ENCODE results near the gene ARMC9.

The ARMC9 gene

GRCh38 chr2:231181860-231182512 is 16.4 kb upstream of the ARMC9 start:
- Histone ChIP-seq H4K20me1 (ENCODE audit: insufficient read depth) (no peaks in the 10 kb centered on the region), H2AFZ (ENCODE audit: low read depth) (no peak overlapping the region), H3K79me2 (ENCODE audit: insufficient read depth, low read depth) (no peaks in the 10 kb centered on the region), H3K4me2 (no peak overlapping the region), H3K27me3 (ENCODE audit: insufficient read depth, low read depth) (no peaks in the 10 kb centered on the region), H3K4me1 (ENCODE audit: low read depth, poor library complexity, severe bottlenecking) (no peaks in the 10 kb centered on the region), H3K9ac (no peak overlapping the region), H3K27ac (no peak overlapping the region), H3K4me3 (IDR thresholded peaks at IDR 0.05; ENCODE audit: insufficient read depth, low read depth, low read length) (no peak overlapping the region), H3K36me3 (ENCODE audit: insufficient read depth) (no peaks in the 10 kb centered on the region)
- TF ChIP-seq, protein P1, sequence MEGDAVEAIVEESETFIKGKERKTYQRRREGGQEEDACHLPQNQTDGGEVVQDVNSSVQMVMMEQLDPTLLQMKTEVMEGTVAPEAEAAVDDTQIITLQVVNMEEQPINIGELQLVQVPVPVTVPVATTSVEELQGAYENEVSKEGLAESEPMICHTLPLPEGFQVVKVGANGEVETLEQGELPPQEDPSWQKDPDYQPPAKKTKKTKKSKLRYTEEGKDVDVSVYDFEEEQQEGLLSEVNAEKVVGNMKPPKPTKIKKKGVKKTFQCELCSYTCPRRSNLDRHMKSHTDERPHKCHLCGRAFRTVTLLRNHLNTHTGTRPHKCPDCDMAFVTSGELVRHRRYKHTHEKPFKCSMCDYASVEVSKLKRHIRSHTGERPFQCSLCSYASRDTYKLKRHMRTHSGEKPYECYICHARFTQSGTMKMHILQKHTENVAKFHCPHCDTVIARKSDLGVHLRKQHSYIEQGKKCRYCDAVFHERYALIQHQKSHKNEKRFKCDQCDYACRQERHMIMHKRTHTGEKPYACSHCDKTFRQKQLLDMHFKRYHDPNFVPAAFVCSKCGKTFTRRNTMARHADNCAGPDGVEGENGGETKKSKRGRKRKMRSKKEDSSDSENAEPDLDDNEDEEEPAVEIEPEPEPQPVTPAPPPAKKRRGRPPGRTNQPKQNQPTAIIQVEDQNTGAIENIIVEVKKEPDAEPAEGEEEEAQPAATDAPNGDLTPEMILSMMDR (conservative IDR thresholded peaks at IDR 0.05; ENCODE audit: low read depth, low read length), result no peak

DNA sequence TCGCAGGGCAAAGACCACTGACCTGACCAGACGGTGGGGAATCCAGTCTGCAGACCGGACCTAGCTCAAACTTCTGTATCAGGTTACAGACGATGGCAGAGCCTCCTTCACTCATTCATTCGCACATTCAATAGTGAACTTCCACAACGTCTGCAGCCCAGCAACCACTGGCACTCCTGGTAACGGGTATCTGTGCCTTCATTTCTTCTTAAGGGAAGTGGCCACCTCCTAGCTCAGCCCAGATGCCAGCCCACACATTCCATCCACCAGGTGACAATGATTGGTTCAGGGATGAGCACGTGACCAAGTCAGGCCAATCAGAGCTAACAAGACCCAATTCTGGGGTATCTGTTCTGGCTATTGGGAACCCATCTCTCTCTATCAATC is 15.9 kb upstream of the ARMC9 start:
- TF ChIP-seq, protein P1 (conservative IDR thresholded peaks at IDR 0.05; ENCODE audit: low read depth, low read length), result no peak
- Histone ChIP-seq H3K9ac (no peak overlapping the region), H3K4me1 (ENCODE audit: low read depth, poor library complexity, severe bottlenecking) (no peaks in the 10 kb centered on the region), H3K4me2 (no peak overlapping the region), H3K79me2 (ENCODE audit: insufficient read depth, low read depth) (no peaks in the 10 kb centered on the region), H3K36me3 (ENCODE audit: insufficient read depth) (no peaks in the 10 kb centered on the region), H2AFZ (ENCODE audit: low read depth) (no peak overlapping the region), H4K20me1 (ENCODE audit: insufficient read depth) (no peaks in the 10 kb centered on the region), H3K27ac (no peak overlapping the region), H3K27me3 (ENCODE audit: insufficient read depth, low read depth) (no peaks in the 10 kb centered on the region), H3K4me3 (IDR thresholded peaks at IDR 0.05; ENCODE audit: insufficient read depth, low read depth, low read length) (no peak overlapping the region)

DNA sequence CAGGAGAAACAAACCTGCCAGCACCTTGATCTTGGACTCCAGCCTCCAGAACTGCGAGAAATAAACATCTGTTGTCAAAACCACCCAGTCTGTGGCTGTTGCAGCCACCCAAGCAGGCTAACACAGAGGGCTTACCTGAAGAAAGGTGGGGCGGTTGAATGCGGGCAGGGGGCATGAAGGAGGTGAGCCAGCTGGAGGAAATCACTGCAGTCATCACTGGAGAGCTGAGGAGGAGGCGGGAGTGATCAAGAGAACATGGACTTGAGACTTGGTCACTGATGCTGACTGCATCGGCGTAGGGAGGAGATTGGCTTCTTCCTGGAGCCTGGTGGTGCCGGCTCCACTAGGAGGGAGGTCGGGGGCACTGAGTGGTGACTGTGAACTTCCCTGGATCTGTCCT is 14.6 kb upstream of the ARMC9 start:
- Histone ChIP-seq H3K36me3 (ENCODE audit: insufficient read depth) (no peaks in the 10 kb centered on the region), H3K27me3 (ENCODE audit: insufficient read depth, low read depth) (no peaks in the 10 kb centered on the region), H3K27ac (no peak overlapping the region), H3K4me1 (ENCODE audit: low read depth, poor library complexity, severe bottlenecking) (no peaks in the 10 kb centered on the region), H3K4me2 (no peak overlapping the region), H3K9ac (no peak overlapping the region), H2AFZ (ENCODE audit: low read depth) (no peak overlapping the region), H3K4me3 (IDR thresholded peaks at IDR 0.05; ENCODE audit: insufficient read depth, low read depth, low read length) (no peak overlapping the region), H4K20me1 (ENCODE audit: insufficient read depth) (no peaks in the 10 kb centered on the region), H3K79me2 (ENCODE audit: insufficient read depth, low read depth) (no peaks in the 10 kb centered on the region)
- TF ChIP-seq, protein P1 (conservative IDR thresholded peaks at IDR 0.05; ENCODE audit: low read depth, low read length), result no peak

DNA sequence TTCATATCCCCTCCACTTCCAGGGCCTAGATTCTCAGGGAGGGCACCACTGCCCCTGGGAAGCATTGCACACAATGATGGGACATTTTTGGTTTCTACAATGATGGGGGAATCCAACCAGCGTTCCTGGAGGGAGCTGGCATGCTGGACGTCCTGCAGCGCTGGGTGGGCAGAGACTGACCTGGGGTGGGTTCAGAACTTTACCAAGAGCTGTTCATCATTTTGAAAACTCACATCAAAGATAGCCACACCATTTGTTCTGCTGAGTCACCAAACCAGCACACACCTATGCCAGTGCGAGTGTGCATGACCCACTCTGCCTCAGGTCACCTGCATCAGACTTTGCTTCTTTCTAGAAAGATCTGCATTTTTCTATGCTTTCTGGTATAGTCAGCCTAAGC is 14.1 kb upstream of the ARMC9 start:
- no peak overlapping the region for H2AFZ ChIP-seq (ENCODE audit: low read depth)
- no peak overlapping the region for H3K27ac ChIP-seq
- H3K79me2 ChIP-seq (ENCODE audit: insufficient read depth, low read depth), result no peaks in the 10 kb centered on the region
- H3K9ac ChIP-seq, result no peak overlapping the region
- H3K4me2 ChIP-seq, result no peak overlapping the region
- TF ChIP-seq, protein P1 (conservative IDR thresholded peaks at IDR 0.05; ENCODE audit: low read depth, low read length), result no peak
- H3K27me3 ChIP-seq (ENCODE audit: insufficient read depth, low read depth), result no peaks in the 10 kb centered on the region
- no peaks in the 10 kb centered on the region for H3K36me3 ChIP-seq (ENCODE audit: insufficient read depth)
- H4K20me1 ChIP-seq (ENCODE audit: insufficient read depth), result no peaks in the 10 kb centered on the region
- no peak overlapping the region for H3K4me3 ChIP-seq (IDR thresholded peaks at IDR 0.05; ENCODE audit: insufficient read depth, low read depth, low read length)
- H3K4me1 ChIP-seq (ENCODE audit: low read depth, poor library complexity, severe bottlenecking), result no peaks in the 10 kb centered on the region
